GM18508 (cell line): ENCODE results near the gene DCAF5.

Experiments
- ATAC-seq: cut with Tn5 transposase; IDR thresholded peaks from one replicate; pipeline ENCODE4 v1.9.1; 2021; ENCODE audit warnings: moderate number of reproducible peaks; ENCODE audit not compliant: insufficient read depth, unreplicated experiment

DCAF5 gene

DNA sequence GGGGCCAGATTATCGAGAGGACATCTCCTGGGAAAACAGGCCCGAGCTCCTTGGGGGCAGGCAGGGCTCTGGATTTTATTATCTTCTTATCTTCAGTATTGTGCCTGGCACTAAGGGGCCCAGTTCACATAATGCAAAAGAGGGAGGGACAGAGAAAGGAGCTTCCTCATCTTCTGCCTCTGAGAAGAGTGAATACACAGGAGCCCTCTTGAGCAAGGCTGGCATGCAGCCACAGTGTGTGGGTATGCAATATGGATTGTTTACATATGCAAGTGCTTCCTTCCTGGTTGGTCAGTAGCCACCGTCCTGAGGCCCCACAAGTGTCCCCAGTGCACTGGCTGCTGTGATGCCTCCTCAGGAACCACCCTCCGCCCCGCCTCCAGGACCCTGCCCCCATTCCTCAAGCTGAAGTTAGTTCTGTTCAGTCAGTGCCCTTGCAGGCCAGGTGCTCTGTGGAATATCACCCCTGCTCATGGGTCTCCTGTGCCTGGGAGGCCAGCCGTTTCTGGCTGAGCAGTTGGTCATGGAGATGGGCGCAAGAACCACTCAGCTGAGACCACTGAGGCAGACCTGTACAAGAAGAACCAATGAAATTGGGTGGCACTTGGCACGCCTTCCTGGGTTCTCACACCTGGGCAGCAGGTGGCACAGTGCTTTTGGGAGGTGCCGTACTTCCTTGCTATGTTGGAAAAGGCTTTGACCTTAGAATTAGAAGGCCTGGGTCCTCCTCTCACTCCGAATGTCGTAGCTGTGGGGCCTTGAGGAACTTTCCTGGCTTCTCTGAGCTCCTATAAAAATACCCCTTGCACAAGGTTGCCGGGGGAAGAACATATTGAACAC is 138.8 kb downstream of the DCAF5 start:
- ATAC-seq, result no peak

DNA sequence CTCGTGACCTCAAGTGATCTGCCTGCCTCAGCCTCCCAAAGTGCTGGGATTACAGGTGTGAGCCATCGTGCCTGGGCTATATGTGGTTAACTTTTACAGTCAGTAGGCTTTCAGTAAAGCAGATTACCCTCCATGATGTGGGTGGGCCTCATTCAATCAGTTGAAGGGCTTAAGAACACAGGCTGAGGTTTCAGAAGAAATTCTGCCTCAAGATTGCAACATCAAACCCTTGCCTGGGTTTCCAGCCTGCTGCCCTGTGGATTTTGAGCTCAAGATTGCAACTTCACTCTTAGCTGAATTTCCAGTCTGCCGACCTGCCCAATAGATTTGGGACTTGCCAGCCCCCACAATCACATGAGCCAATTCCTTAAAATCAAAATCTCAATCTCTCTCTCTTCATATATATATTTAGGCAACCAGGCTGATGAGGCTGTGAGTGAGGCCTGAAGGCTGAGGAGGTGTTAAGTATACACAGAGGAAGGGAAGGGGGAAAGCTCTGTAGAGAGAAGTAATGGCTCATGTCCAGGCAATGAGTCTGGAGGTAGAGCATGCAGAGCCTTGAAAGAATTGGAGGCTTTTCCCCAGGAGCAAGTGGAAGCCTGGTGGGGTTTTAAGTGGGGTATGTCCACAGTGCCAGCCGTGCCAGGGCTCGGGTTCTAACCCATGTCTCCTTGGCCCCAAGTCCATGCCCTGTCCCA is 140.5 kb downstream of the DCAF5 start:
- no peak for ATAC-seq

DNA sequence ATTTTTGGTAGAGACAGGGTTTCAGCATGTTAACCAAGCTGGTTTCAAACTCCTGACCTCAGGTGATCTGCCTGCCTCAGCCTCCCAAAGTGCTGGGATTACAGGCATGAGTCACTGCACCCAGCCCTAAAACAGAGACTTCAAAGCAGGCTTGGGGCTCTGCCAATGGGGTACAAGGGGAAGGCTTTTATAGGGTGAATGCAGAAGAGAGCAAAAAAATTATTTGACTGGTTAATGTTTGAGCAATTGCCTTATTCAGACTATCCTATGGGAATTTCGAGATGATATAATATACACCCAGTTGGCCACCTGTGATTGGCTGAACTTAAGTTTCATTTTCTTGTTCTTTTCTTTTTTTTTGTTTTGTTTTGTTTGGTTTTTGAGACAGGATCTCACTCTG is 142.3 kb downstream of the DCAF5 start:
- ATAC-seq, result no peak

DNA sequence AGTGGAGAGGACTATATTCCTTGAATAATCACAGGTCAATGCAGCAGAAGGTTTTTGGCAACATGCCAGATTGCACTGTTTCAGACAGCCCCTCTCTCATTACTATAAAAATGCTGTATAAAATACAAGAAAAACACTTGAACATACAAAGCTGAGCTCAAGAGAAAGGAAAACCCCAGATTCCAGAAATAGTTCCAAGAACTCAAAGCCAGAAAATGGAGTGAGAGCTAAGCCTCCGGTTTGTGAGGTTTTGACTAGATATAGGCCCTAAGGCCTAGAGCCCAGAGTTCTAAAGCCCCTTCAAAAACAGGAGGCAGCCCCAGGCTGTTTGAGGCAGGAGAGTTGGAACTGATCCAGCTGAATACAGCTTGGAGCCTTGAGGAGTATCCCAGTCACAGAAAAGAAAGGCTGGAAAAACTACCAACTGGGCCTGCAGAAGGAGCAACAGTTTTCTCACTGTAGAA is 144.5 kb downstream of the DCAF5 start:
- no peak for ATAC-seq

DNA sequence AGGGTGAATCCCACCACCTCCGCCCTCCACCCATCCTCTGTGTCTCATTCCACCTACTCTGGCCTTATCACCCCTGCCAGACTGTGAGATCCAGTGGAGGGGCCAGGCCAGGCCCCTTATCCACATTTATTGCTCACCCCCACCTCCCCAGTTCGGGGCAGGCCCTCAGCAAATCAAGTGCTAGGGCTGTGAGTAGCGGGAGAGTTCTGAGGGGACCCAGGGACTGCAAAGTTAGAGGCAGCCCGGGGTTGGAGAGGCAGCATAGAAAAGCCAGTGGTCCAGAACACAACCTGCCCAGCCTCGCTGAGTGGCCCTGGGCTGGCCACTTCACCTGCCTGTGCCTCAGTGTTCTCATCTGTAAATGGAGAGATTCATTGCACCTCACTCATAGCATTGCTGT is 146.6 kb downstream of the DCAF5 start:
- no peak for ATAC-seq

DNA sequence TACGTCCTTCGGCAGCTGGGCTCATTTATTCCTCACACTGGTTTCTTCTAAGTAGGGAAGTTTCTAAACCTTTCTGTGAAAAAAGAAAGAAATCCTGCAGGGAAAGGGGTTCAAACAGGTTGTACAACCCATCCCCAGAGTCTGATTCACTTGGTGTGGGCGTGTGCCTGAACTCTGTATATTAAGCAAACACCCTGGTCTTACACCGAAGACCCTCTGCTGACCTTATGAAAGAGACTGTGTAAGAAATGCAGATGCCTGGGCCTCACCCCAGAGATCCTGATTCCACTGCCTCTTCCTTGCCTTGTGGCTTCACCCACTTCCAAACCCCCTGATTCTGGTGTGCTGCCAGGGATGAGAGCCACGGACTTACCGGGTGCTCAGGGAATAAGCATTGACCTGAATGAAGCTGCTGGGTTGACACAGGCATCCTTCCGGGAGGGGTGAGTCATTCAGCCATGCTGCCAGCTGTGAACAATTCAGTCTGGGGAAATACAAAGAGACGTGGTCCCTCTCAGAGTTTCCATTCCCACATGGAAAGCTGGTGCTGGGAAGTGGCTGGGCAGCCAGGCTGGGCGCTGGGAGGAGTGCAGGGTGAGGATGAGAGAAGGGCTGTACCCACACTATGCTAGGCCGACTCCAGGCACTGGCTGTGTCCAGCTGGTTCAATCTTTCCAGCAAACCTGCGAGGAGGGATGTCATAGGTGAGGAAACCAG is 147.3 kb downstream of the DCAF5 start:
- no peak for ATAC-seq

DNA sequence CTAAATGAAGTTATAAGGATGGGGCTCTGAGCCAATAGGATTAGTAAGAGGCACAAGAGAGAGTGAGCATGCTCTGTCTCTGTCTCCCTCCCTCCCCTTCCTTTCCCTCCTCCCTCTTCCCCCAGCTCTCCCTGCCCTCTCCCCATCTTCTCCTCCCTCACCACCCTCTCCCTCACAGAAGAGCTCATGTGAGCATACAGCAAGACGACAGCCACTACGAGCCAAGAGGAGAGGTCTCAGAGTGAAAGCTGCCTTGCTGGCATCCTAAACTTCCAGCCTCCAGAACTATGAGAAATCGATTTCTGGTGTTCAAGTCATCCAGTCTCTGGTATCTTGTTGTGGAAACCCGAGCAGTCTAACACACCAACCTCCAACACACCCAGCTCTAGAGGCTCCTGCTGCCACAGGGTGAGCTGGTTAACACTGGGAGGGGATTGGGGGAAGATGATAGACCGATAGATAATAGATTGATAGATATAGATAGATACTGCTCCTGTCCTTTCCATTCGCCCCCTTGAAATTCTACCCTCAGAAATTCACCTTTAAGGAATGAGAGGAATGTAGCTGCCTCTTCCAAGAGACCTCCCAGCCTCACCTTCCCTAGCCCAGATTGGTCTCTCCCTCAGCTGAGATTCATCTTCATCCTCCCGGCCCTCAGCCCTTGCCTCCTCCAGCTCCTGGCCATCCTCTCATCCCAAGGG is 148.0 kb downstream of the DCAF5 start:
- no peak for ATAC-seq

DNA sequence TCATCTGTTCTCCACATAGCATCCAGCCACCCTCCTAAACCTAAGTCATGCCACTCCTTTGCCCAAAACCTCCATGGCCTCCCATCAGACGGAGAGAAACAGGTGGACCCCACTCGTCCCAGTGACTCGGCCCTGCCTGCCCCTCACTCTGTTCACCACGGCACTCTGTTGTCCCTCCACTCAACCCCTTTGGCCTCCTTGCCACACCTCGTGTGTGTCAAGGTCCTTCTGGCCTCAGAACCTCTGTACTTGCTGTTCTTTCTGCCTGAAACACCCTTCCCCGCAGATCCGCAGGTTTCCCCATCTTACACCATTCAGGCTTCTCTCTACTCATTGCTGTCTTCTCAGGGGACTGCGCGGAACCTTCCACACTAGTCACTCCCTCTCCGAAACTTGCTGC is 149.3 kb downstream of the DCAF5 start:
- ATAC-seq, result no peak

DNA sequence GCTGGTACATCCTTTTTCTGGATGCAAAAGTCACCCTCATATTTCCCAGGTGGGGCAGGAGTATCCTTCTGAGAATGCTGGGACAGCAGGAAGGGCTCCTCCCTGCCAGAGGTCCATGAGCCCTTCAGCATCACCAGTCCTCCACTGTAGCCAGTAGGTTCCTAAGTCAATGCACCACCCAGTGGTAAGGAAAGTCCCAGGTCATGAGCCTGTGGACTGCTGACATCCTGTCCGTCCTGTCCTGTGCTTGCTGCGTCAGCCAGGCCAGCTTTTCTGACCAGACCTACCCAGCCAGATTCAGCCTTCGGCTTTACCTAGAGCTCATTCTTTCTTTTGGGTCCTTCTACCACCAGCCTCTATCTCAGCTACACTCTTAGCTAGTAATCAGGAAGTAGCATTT is 150.8 kb downstream of the DCAF5 start:
- no peak for ATAC-seq

DNA sequence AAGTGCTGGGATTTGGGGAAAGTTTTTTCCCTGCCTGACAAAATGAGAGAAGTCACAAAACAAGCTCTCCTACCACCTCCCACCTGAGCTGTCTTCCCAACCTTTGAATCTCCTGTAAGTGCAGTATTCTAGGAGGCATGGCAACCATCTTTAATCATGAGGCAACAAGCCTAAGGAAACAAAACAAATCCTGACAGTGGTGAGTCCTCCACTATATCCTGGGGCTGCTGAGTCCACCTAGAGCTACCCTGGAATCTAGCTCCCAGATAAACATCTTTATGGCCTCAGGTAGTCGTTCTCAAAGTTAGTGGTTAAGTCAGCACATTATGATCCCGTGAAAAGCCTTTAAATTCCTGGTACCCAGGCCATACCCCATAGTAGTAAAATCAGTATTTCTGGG is 151.5 kb downstream of the DCAF5 start:
- no peak for ATAC-seq
